ENCODE measurements around the gene RDH5. TPM values are rescaled to one million over a fixed set of nuclear protein-coding genes. Genes with fewer than 3 reads are reported as not detected.
A peak's percentile ranks its signal among the peaks of the same experiment; 100 is the strongest.

Gene RDH5
- total RNA-seq, 1 donor from 2014 or later: 10.6 TPM

- TF ChIP-seq POLR2A (IDR thresholded peaks at IDR 0.05) (no peak), CTCF (IDR thresholded peaks at IDR 0.05) (peak; percentile 80 to 95 (median 81)), POLR2AphosphoS5 (IDR thresholded peaks at IDR 0.05; ENCODE audit: insufficient read depth in 1 of 2, low read depth in 1 of 2) (peak in 1 of 2 donors; percentile 72)
- H3K9me3 ChIP-seq: no peaks in the 10 kb centered on the region
- H3K27me3 ChIP-seq: no peaks in the 10 kb centered on the region
- DNase-seq (ENCODE audit: extremely low spot score in 2 of 2): no peak
- intact Hi-C loops (cut with DNase I): no loop called here
- peak overlapping the region; percentile 50 to 60 for H3K4me3 ChIP-seq
- H3K36me3 ChIP-seq: no peaks in the 10 kb centered on the region
- H3K4me1 ChIP-seq: peaks cover 26% of the 10 kb centered on the region
- H3K27ac ChIP-seq: peak overlapping the region; percentile 85
Observed at GRCh38 chr12:55738123-55739024, 18.2 kb downstream of the RDH5 start.

- TF ChIP-seq CTCF (IDR thresholded peaks at IDR 0.05) (no peak), POLR2A (IDR thresholded peaks at IDR 0.05) (no peak), POLR2AphosphoS5 (IDR thresholded peaks at IDR 0.05; ENCODE audit: insufficient read depth in 1 of 2, low read depth in 1 of 2) (no peak)
- Histone ChIP-seq H3K27ac (no peak overlapping the region), H3K4me3 (peak overlapping the region; percentile 50 to 60), H3K27me3 (no peaks in the 10 kb centered on the region), H3K4me1 (peaks cover 32% of the 10 kb centered on the region), H3K9me3 (no peaks in the 10 kb centered on the region), H3K36me3 (no peaks in the 10 kb centered on the region)
- DNase-seq (ENCODE audit: extremely low spot score in 2 of 2): no peak
- intact Hi-C loops (cut with DNase I): no loop called here
Observed at GRCh38 chr12:55739025-55739378, 18.8 kb downstream of the RDH5 start.

GRCh38 chr12:55741931-55742680 lies 21.9 kb downstream of the RDH5 start:
- TF ChIP-seq POLR2A (IDR thresholded peaks at IDR 0.05): no peak
- TF ChIP-seq POLR2AphosphoS5 (IDR thresholded peaks at IDR 0.05; ENCODE audit: insufficient read depth in 1 of 2, low read depth in 1 of 2): no peak
- no peak for TF ChIP-seq CTCF (IDR thresholded peaks at IDR 0.05)
- H3K27me3 ChIP-seq: no peaks in the 10 kb centered on the region
- peak overlapping the region; percentile 59 to 63 for H3K4me3 ChIP-seq
- no peaks in the 10 kb centered on the region for H3K36me3 ChIP-seq
- intact Hi-C loops (cut with DNase I): loop anchor here (10.0 kb wide), 1 partner anchor 53 kb away; no protein-coding TSS in a partner anchor
- H3K9me3 ChIP-seq: no peaks in the 10 kb centered on the region
- peaks cover 50% of the 10 kb centered on the region for H3K4me1 ChIP-seq
- peak overlapping the region; percentile 80 for H3K27ac ChIP-seq
- no peak for DNase-seq (ENCODE audit: extremely low spot score in 2 of 2)

GRCh38 chr12:55742719-55743405 lies 22.7 kb downstream of the RDH5 start, which contains the start of gene GDF11:
TSS of gene GDF11 (plus strand) at chr12:55743122. CDS start at chr12:55743317, 195 bp downstream.
- H3K9me3 ChIP-seq: no peaks in the 10 kb centered on the region
- H3K27me3 ChIP-seq: no peaks in the 10 kb centered on the region
- H3K27ac ChIP-seq: peak within 1 kb of the TSS; percentile 80
- H3K4me1 ChIP-seq: peaks cover 42% of the 10 kb centered on the region
- peak within 1 kb of the TSS; percentile 59 to 63 for H3K4me3 ChIP-seq
- TF ChIP-seq POLR2A (IDR thresholded peaks at IDR 0.05): peak in 1 of 2 donors; percentile 60
- peak in 1 of 2 donors; percentile 68 for TF ChIP-seq POLR2AphosphoS5 (IDR thresholded peaks at IDR 0.05; ENCODE audit: insufficient read depth in 1 of 2, low read depth in 1 of 2)
- no peak for TF ChIP-seq CTCF (IDR thresholded peaks at IDR 0.05)
- no peak for DNase-seq (ENCODE audit: extremely low spot score in 2 of 2)
- no peaks in the 10 kb centered on the region for H3K36me3 ChIP-seq
- intact Hi-C loops (cut with DNase I): loop anchor here (10.0 kb wide), 1 partner anchor 52 kb away; no protein-coding TSS in a partner anchor

Measured in vagina (tissue), 2 donors.